D721Med (cell line): ENCODE measurements around the gene ASB6.
"Not testable (repeated sequence)": the region's sequence is repeated elsewhere in the genome, so short reads cannot be mapped to it uniquely, and the experiment has no call there.

Experiments used
- DNase-seq: peaks from one replicate; pipeline ENCODE4 v3.0.0; 2011; ENCODE audit warnings: low spot score; ENCODE audit not compliant: insufficient read length
- FAIRE-seq: peaks from 2 replicates; lab custom pipeline; 2011; peaks lifted over from hg19 to GRCh38; lab: Jason Lieb, UNC
- CTCF ChIP-seq: IDR thresholded peaks from 2 replicates; pipeline ENCODE4 v1.5.1; 2012; ENCODE audit warnings: mild to moderate bottlenecking, control low read depth; ENCODE audit not compliant: insufficient read depth; ENCODE audit errors: missing control alignments

Gene ASB6

GRCh38 chr9:129640086-129640870, 1.7 kb downstream of the ASB6 start:
- no peak for FAIRE-seq
- peak; percentile 51 for DNase-seq
- no peak for TF ChIP-seq CTCF

GRCh38 chr9:129639756-129640085, 2.2 kb downstream of the ASB6 start:
- no peak for TF ChIP-seq CTCF
- no peak for DNase-seq
- no peak for FAIRE-seq

- FAIRE-seq (no peak), DNase-seq (no peak)
- no peak for TF ChIP-seq CTCF
Observed at GRCh38 chr9:129639034-129639630, 2.8 kb downstream of the ASB6 start.

GRCh38 chr9:129637673-129638439, 4.1 kb downstream of the ASB6 start:
- FAIRE-seq = no peak
- TF ChIP-seq CTCF = no peak
- no peak for DNase-seq

- DNase-seq (no peak), FAIRE-seq (no peak)
- no peak for TF ChIP-seq CTCF
Observed at GRCh38 chr9:129637102-129637501, 4.8 kb downstream of the ASB6 start.

- FAIRE-seq, DNase-seq: not testable (repeated sequence)
Observed at GRCh38 chr9:129636343-129636742, 5.6 kb downstream of the ASB6 start.

GRCh38 chr9:129635099-129636065, 6.6 kb downstream of the ASB6 start:
- no peak for TF ChIP-seq CTCF
- DNase-seq (no peak), FAIRE-seq (no peak)
